IPS DF 6.9 (cell line): ENCODE measurements around the gene TENT4B.
"Not testable (repeated sequence)": the region's sequence is repeated elsewhere in the genome, so short reads cannot be mapped to it uniquely, and the experiment has no call there.

Experiments
- DNase-seq: peaks from one replicate; pipeline ENCODE4 v3.0.0-alpha.2; 2013; ENCODE audit warnings: low read depth, low spot score
- H3K27ac ChIP-seq: one replicate; pipeline ENCODE4 v1.5.1; 2013; ENCODE audit warnings: low read length, control low read depth
- H3K27me3 ChIP-seq: 2 replicates; pipeline ENCODE4 v1.6.1; 2013; ENCODE audit warnings: mild to moderate bottlenecking, low read length; ENCODE audit not compliant: control insufficient read depth, insufficient read depth
- H3K36me3 ChIP-seq: 2 replicates; pipeline ENCODE4 v1.6.1; 2013; ENCODE audit warnings: low read length; ENCODE audit not compliant: control insufficient read depth, insufficient read depth
- H3K4me1 ChIP-seq: 2 replicates; pipeline ENCODE4 v1.6.1; 2013; ENCODE audit warnings: low read length; ENCODE audit not compliant: control insufficient read depth, insufficient read depth
- H3K4me3 ChIP-seq: 2 replicates; pipeline ENCODE4 v1.5.1; 2013; ENCODE audit warnings: mild to moderate bottlenecking, low read length
- H3K9me3 ChIP-seq: 2 replicates; pipeline ENCODE4 v1.6.1; 2013; ENCODE audit warnings: low read length, inconsistent platforms; ENCODE audit not compliant: control insufficient read depth, insufficient read depth
- WGBS: extraction: QIAGEN DNeasy Blood & Tissue Kit; methylation state at CpG from one replicate; pipeline ENCODE4 v1.1.7; 2013; ENCODE audit warnings: mixed read lengths, missing lambda C conversion rate; ENCODE audit not compliant: insufficient read length, insufficient coverage; 5-methylcytosine and 5-hydroxymethylcytosine counted together

Gene TENT4B

DNA sequence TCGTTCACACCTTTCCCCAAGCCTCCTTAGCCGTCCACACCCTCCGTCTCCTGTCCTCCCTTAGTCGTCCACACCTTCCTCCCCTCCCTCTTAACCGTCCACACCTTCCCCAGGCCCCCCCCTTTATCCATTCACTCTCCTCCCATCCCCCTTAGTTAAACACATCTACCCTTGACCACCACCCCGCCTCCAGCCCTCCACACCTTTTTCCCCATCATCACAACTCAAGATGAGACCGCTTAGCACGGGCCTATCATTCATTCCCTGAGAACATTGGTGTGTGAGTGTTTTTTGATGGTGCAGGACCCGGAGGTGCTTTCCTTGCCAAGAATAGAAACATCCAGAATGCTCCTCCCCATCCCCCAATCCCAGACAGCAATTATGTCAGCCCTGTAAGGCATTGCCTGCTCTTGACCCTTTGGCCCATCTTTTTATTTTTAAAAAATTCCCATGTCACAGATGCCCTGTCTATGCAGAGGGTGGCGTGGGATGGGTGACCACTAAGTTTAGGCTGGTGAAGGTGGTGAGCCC, 1.4 kb downstream of the TENT4B start:
- Histone ChIP-seq H3K27ac (no peak overlapping the region), H3K36me3 (no peaks in the 10 kb centered on the region), H3K4me1 (peaks cover 3% of the 10 kb centered on the region; the same call in 1 of the 2 replicates), H3K9me3 (no peaks in the 10 kb centered on the region), H3K27me3 (no peaks in the 10 kb centered on the region), H3K4me3 (peak overlapping the region; percentile 85)
- WGBS = no CpG with 5 or more reads among the region's 10 CpGs
- DNase-seq = no peak

- Histone ChIP-seq H3K36me3 (no peaks in the 10 kb centered on the region), H3K27me3 (no peaks in the 10 kb centered on the region), H3K27ac (no peak overlapping the region), H3K4me3 (no peak overlapping the region), H3K4me1 (peaks cover 3% of the 10 kb centered on the region; the same call in 1 of the 2 replicates), H3K9me3 (no peaks in the 10 kb centered on the region)
- no peak for DNase-seq
- no CpG with 5 or more reads among the region's 1 CpG for WGBS
These were observed 2.8 kb downstream of the TENT4B start for GRCh38 chr16:50155925-50156324.

GRCh38 chr16:50156590-50156989, 3.5 kb downstream of the TENT4B start:
- no peaks in the 10 kb centered on the region for H3K27me3 ChIP-seq
- H3K36me3 ChIP-seq = no peaks in the 10 kb centered on the region
- no CpG with 5 or more reads among the region's 6 CpGs for WGBS
- no peak overlapping the region for H3K27ac ChIP-seq
- DNase-seq = no peak
- H3K4me1 ChIP-seq = peaks cover 3% of the 10 kb centered on the region; the same call in 1 of the 2 replicates
- no peaks in the 10 kb centered on the region for H3K9me3 ChIP-seq
- H3K4me3 ChIP-seq = no peak overlapping the region

DNA sequence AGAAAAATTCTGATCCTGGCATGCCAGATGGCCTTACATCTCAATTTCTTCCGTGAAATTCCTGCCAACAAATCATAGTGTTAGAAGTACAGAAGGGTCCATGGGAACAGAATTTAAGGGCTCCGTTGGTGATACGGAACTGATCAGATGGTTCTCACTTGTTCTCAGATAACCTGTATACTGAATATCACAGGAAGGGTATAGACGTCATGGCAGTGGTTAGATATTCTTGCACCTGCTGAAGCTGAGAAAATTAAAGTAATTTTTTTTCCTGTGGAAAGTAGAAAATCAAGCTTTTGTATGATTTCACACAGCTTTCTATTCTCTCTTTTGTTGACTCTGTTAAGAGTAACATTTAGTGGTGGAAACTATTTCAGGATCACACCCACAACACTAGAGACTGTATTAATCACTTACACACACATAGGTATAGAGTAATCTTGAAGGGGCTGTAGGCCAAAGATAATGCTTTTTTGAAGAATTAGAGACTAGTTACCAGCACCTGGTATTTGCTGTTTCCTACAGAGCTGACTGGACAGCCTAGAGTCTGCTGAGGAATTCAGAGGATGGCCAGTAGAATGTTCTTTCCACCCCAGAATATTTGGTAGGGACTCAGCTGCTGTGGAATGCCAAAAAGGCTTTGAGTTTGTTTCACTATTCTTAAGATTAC, 7.5 kb downstream of the TENT4B start:
- Histone ChIP-seq H3K36me3 (no peaks in the 10 kb centered on the region), H3K4me1 (no peaks in the 10 kb centered on the region), H3K27me3 (no peaks in the 10 kb centered on the region), H3K9me3 (no peaks in the 10 kb centered on the region), H3K4me3 (no peak overlapping the region), H3K27ac (no peak overlapping the region)
- WGBS = no CpG with 5 or more reads among the region's 4 CpGs
- no peak for DNase-seq

GRCh38 chr16:50161950-50162349, 8.8 kb downstream of the TENT4B start:
- Histone ChIP-seq H3K4me3 (no peak overlapping the region), H3K4me1 (no peaks in the 10 kb centered on the region), H3K36me3 (no peaks in the 10 kb centered on the region), H3K27ac (no peak overlapping the region), H3K27me3 (no peaks in the 10 kb centered on the region), H3K9me3 (no peaks in the 10 kb centered on the region)
- WGBS = no CpG with 5 or more reads among the region's 2 CpGs
- DNase-seq = no peak

- WGBS = no CpG with 5 or more reads among the region's 2 CpGs
These were observed 12.4 kb downstream of the TENT4B start for GRCh38 chr16:50165473-50165872.

DNA sequence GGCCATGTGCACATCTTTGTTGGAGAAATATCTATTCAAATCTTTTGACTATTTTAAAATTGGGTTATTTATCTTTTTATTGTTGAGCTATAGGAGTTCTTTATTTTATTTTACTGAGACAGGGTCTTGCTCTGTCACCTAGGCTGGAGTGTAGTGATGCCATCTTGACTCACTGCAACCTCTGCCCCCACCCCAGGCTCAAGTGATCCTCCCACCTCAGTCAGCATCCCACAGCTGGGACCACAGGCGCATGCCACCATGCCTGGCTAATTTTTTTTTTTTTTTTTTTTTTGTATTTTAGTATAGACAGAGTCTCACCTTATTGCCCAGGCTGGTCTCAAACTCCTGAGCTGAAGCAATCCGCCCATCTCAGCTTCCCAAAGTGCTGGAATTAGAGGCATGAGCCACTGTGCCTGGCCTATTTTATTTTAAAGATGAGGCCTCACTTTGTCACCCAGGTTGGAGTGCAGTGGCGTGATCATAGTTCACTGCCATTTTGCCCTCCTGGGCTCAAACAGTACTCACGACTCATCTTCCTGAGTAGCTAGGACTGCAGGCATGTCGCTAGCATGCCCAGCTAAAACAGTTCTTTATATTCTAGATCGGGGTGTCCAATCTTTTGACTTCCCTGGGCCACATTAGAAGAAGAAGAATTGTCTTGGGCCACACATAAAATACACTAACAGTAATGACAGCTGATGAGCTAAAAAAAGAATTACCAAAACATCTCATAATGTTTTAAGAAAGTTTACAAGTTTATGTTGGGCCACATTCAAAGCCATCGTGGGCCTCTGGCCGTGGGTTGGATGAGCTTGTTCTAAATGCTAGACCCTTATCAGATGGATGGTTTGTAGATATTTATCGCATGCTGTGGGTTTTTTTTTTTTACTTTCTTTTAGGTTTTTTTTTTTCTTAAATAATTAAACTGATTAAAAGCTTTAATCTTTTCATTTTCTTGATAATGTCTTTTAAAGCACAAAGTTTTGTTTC, 13.7 kb downstream of the TENT4B start:
- no peaks in the 10 kb centered on the region for H3K27me3 ChIP-seq
- H3K4me3 ChIP-seq = no peak overlapping the region
- no peaks in the 10 kb centered on the region for H3K9me3 ChIP-seq
- H3K36me3 ChIP-seq = no peaks in the 10 kb centered on the region
- no peak overlapping the region for H3K27ac ChIP-seq
- no CpG with 5 or more reads among the region's 9 CpGs for WGBS
- H3K4me1 ChIP-seq = no peaks in the 10 kb centered on the region; the same call in 1 of the 2 replicates
- DNase-seq = no peak

More at GRCh38 chr16:50165473-50165872, 12.4 kb downstream of the TENT4B start:
- no peaks in the 10 kb centered on the region for H3K9me3 ChIP-seq
- no peak overlapping the region for H3K4me3 ChIP-seq
- H3K36me3 ChIP-seq = no peaks in the 10 kb centered on the region
- no peak overlapping the region for H3K27ac ChIP-seq
- no peaks in the 10 kb centered on the region; the same call in 1 of the 2 replicates for H3K4me1 ChIP-seq
- no peak for DNase-seq
- no peaks in the 10 kb centered on the region for H3K27me3 ChIP-seq

DNA sequence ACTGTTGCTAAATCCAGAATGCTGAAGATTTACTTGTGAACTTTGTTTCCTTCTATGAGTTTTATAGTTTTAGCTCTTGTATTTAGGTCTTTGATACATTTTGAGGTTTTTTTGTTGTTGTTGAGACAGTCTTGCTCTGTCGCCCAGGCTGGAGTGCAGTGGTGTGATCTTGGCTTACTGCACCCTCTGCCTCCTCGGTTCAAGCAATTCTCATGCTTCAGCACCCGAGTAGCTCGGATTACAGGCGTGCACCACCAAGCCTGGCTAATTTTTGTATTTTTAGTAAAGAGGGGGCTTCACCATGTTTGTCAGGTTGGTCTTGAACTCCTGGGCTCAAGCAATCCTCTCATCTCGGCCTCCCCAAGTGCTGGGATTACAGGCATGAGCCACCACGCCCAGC, 14.4 kb downstream of the TENT4B start:
- no CpG with 5 or more reads among the region's 7 CpGs for WGBS
- Histone ChIP-seq H3K4me1 (no peaks in the 10 kb centered on the region; the same call in 1 of the 2 replicates), H3K36me3 (no peaks in the 10 kb centered on the region), H3K4me3 (no peak overlapping the region), H3K9me3 (no peaks in the 10 kb centered on the region), H3K27me3 (no peaks in the 10 kb centered on the region), H3K27ac (no peak overlapping the region)
- no peak for DNase-seq

GRCh38 chr16:50169555-50170096, 16.5 kb downstream of the TENT4B start:
- Histone ChIP-seq H3K9me3 (no peaks in the 10 kb centered on the region), H3K36me3 (no peaks in the 10 kb centered on the region), H3K4me3 (no peak overlapping the region), H3K27me3 (no peaks in the 10 kb centered on the region), H3K27ac (no peak overlapping the region), H3K4me1 (no peaks in the 10 kb centered on the region; the same call in 1 of the 2 replicates)
- WGBS = no CpG with 5 or more reads among the region's 2 CpGs
- no peak for DNase-seq

- H3K9me3 ChIP-seq, H3K4me3 ChIP-seq, DNase-seq, H3K27ac ChIP-seq, H3K36me3 ChIP-seq, H3K4me1 ChIP-seq, H3K27me3 ChIP-seq: not testable (repeated sequence)
- WGBS = no CpG with 5 or more reads among the region's 4 CpGs
These were observed 18.7 kb downstream of the TENT4B start for GRCh38 chr16:50171773-50172172.
